Mucosa of gallbladder (tissue), 1 donor: ENCODE results near the gene RAB11FIP4. TPM values are rescaled to one million over a fixed set of nuclear protein-coding genes. Genes with fewer than 3 reads are reported as not detected.

ENCODE experiments used
- DNase-seq: peaks from one replicate; pipeline ENCODE4 v3.0.0-alpha.2; 2020; ENCODE audit warnings: low spot score
- total RNA-seq: library from RNA; stranded (reverse); gene quantifications from one replicate; pipeline ENCODE4 v1.2.1, GENCODE V29; 2021
- donor health status: DM: no; HTN: no; CAD: no.

Gene RAB11FIP4
- total RNA-seq, 1 donor from 2014 or later, result 37.6 TPM

GRCh38 chr17:31544186-31544585 lies 152.7 kb downstream of the RAB11FIP4 start:
- no peak for DNase-seq

DNA sequence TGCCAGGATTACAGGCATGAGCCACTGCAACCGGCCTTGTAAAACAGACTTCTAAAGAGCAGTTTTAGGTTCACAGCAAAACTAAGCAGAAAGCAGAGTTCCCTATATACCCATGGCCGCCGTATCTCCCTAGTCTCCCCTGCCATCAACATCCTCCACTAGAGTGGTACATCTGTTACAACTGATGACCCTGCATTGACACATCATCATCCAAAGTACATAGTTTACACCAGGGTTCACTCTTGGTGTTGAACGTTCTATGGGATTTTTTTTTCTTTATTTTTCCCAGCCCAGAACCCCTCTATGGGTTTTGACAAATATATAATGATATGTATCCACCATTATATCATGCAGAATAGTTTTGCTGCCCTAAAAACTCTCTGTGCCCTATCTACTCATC lies 155.2 kb downstream of the RAB11FIP4 start:
- no peak for DNase-seq

- no peak for DNase-seq
Measured at GRCh38 chr17:31548709-31549108, 157.2 kb downstream of the RAB11FIP4 start.

GRCh38 chr17:31549121-31549524 lies 157.6 kb downstream of the RAB11FIP4 start:
- no peak for DNase-seq

- peak; percentile 93 for DNase-seq
Measured at GRCh38 chr17:31549525-31550388, 158.3 kb downstream of the RAB11FIP4 start.

DNA sequence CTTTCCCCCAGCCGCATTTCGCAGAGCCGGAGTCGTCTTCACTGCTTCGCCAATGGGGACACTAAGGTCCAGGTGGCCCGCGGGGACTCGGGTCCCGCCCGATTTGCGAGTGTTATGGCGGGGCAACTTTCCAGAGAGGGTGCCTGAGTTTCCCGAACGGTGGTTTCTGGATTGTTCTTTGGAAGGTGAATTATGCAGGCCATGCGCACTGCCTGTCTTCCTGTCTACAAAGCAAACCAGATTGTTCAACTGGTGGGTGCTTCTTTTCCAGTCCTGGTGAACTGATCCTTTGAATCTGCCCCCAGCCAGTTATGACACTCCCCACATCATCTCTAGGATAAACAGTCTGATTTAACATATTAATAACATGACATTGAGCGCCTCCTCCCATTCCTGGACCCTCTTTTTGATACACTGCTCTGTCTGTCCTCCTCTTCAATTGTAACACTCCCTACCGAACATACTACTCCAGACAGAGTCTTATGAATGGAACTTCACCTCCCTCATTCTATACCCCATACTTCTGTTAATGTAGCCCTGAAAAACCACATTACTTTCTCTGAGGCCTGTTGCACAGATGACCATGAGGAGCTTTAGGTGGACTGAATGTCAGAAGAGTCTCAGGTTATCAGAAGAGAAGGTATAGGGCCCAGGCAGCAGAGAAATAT lies 159.0 kb downstream of the RAB11FIP4 start:
- peak; percentile 17 for DNase-seq

DNA sequence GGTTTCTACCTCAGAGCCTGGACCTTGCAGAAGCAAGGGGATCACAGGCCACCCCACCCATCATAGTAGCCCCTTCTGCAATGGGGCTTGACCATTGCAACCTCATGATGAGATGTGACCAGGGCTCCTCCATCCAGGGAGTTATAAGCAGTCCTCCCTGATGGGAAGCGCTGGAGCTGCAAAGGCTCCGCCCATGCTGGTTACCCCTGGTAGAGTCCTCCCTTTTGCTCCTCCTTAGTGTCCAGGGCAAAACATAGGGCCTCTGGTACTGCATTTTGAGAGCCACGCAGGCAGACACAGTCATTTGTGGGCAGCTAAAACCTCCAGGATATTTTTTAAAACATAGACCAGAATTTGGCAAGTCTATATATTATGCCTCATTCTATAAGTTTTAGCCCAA lies 161.1 kb downstream of the RAB11FIP4 start:
- no peak for DNase-seq

DNA sequence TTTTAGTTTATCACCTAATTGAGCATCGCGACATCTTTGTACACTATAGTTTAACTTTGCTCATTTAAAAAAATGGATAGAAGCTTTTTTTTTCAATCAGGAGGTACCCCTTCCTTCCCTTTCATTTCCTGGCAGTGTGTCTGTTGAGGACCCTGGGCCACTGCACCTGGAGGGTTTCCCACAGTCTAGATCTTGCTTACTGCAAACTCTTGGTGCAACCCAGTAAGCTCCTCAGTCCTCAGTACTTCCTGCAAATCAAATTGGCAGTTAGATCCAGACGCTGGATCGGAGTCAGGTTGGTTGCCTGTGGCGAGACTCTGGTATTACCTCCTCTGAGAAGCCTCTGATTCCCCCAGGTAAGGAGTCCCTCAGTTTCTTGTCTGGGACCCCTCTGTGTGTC lies 162.0 kb downstream of the RAB11FIP4 start:
- DNase-seq, result no peak

- no peak for DNase-seq
Measured at GRCh38 chr17:31554930-31555329, 163.5 kb downstream of the RAB11FIP4 start.

- DNase-seq, result no peak
Measured at GRCh38 chr17:31556969-31557645, 165.6 kb downstream of the RAB11FIP4 start.

- DNase-seq, result peak; percentile 69
Measured at GRCh38 chr17:31558748-31559583, 167.5 kb downstream of the RAB11FIP4 start.

GRCh38 chr17:31559584-31560501 lies 168.4 kb downstream of the RAB11FIP4 start:
- no peak for DNase-seq

GRCh38 chr17:31560616-31561235 lies 169.3 kb downstream of the RAB11FIP4 start:
- no peak for DNase-seq

GRCh38 chr17:31561469-31562375 lies 170.2 kb downstream of the RAB11FIP4 start:
- DNase-seq, result no peak

DNA sequence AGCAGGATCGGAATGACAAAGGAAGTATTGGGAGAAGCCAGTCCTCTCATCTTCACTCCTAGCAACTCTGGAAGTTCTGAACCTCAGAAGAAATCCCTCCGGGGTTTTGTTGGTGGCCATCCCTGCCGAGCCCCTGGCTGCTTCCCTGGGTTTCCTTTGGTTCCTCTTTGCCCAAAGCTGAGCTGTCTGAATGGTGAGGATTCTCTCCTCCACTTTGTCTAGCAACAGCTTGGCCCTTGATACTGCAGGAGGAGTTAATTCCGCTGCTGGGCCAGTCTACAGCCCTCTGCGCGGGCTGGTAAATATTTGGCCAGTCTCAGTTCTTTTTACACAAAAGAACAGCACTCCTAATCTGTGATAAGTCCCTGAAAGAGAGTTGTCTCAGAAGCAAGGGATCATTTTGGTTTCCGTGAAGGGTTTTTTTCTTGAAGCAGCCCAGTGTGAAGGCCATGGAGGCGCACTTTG lies 170.9 kb downstream of the RAB11FIP4 start:
- DNase-seq, result no peak

GRCh38 chr17:31564291-31564690 lies 172.8 kb downstream of the RAB11FIP4 start:
- no peak for DNase-seq

DNA sequence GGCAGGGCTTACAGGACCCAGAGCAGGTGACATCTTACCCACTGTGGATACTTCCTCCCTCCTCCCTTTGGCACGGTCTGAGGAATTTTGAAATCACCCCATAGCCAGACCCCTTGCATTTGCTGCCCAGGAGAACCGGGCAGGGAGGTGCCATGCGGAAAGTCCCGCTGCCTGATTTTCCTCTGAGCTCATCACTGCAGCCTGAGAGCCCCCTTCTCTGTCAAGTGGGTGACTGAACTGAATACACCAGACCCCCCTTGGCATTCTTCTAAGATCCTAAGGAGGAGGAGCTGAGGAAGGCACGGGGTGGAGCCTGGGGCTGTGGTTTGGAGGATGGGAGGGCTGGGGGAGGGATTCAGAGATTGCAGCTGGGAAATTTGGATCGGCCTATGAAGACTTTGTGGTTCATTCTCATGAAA lies 173.4 kb downstream of the RAB11FIP4 start:
- DNase-seq, result no peak

GRCh38 chr17:31565652-31566051 lies 174.2 kb downstream of the RAB11FIP4 start:
- no peak for DNase-seq
